IgD-negative memory B cell (primary cell): ENCODE results near the gene ARID3B. TPM values are rescaled to one million over a fixed set of nuclear protein-coding genes. Genes with fewer than 3 reads are reported as not detected.

Source experiments
- H3K27ac Mint-ChIP-seq, 3 donors: one replicate each; pipeline ENCODE4 v1.8.0; 2020 to 2022; ENCODE audit warnings: mild to moderate bottlenecking in 3 of 3, mixed read lengths in 3 of 3, moderate library complexity in 1 of 3
- H3K27me3 Mint-ChIP-seq: one replicate; pipeline ENCODE4 v1.8.0; 2021; ENCODE audit warnings: mixed read lengths
- H3K36me3 Mint-ChIP-seq: one replicate; pipeline ENCODE4 v1.8.0; 2020; ENCODE audit warnings: mild to moderate bottlenecking, mixed read lengths
- H3K4me1 Mint-ChIP-seq, 3 donors: one replicate each; pipeline ENCODE4 v1.8.0; 2020 to 2022; ENCODE audit warnings: mixed read lengths in 3 of 3, mild to moderate bottlenecking in 1 of 3
- H3K4me3 Mint-ChIP-seq, 4 donors: one replicate each; pipeline ENCODE4 v1.8.0; 2020 to 2022; ENCODE audit warnings: mild to moderate bottlenecking in 4 of 4, mixed read lengths in 4 of 4, moderate library complexity in 3 of 4
- H3K9me3 Mint-ChIP-seq, 3 donors: one replicate each; pipeline ENCODE4 v1.8.0; 2020 to 2021; ENCODE audit warnings: mixed read lengths in 3 of 3, mild to moderate bottlenecking in 1 of 3
- polyA plus RNA-seq: library from polyadenylated mRNA; unstranded; fragments of 300-500 nt; fragmentation: Illumina TruSeq; gene quantifications from one replicate; pipeline ENCODE4 v1.2.3, GENCODE V29; 2021

ARID3B gene
- polyA plus RNA-seq, 1 donor from 2014 or later, result 14.4 TPM

GRCh38 chr15:74613953-74614743 lies 73.1 kb downstream of the ARID3B start:
- peak overlapping the region; percentile 75 to 98 (median 82) for H3K4me3 Mint-ChIP-seq
- no peaks in the 10 kb centered on the region for H3K9me3 Mint-ChIP-seq
- no peaks in the 10 kb centered on the region for H3K36me3 Mint-ChIP-seq
- peaks cover 18 to 24% (median 20%) of the 10 kb centered on the region in 3 donors for H3K4me1 Mint-ChIP-seq
- H3K27ac Mint-ChIP-seq, result peak overlapping the region; percentile 93 to 99 (median 98)
- peaks cover 2% of the 10 kb centered on the region for H3K27me3 Mint-ChIP-seq

- H3K36me3 Mint-ChIP-seq, result no peaks in the 10 kb centered on the region
- H3K4me3 Mint-ChIP-seq, result peak overlapping the region; percentile 93 to 98 (median 96)
- no peaks in the 10 kb centered on the region for H3K27me3 Mint-ChIP-seq
- H3K4me1 Mint-ChIP-seq, result peaks cover 21 to 26% (median 24%) of the 10 kb centered on the region in 3 donors
- H3K9me3 Mint-ChIP-seq, result no peaks in the 10 kb centered on the region
- peak overlapping the region; percentile 98 to 99 (median 99) for H3K27ac Mint-ChIP-seq
These were observed 73.9 kb downstream of the ARID3B start for GRCh38 chr15:74614744-74615507.

- Mint-ChIP-seq H3K27me3 (no peaks in the 10 kb centered on the region), H3K9me3 (no peaks in the 10 kb centered on the region), H3K4me1 (peaks cover 23 to 28% (median 26%) of the 10 kb centered on the region in 3 donors), H3K36me3 (no peaks in the 10 kb centered on the region), H3K4me3 (peak within 1 kb of the TSS; percentile 93 to 98 (median 96)), H3K27ac (peak within 1 kb of the TSS; percentile 98 to 99 (median 99))
These were observed 74.7 kb downstream of the ARID3B start, which contains the start of gene CLK3 for GRCh38 chr15:74615508-74616365. TSS of gene CLK3 (plus strand) at chr15:74615836. CDS start at chr15:74619197, 3,361 bp downstream.

GRCh38 chr15:74616366-74616939 lies 75.4 kb downstream of the ARID3B start:
- no peaks in the 10 kb centered on the region for H3K27me3 Mint-ChIP-seq
- H3K4me1 Mint-ChIP-seq, result peaks cover 29 to 33% (median 31%) of the 10 kb centered on the region in 3 donors
- no peaks in the 10 kb centered on the region for H3K9me3 Mint-ChIP-seq
- H3K36me3 Mint-ChIP-seq, result peaks cover 4% of the 10 kb centered on the region
- H3K27ac Mint-ChIP-seq, result peak overlapping the region; percentile 95 to 99 (median 96)
- H3K4me3 Mint-ChIP-seq, result peak overlapping the region; percentile 93 to 98 (median 96)

GRCh38 chr15:74616996-74617395 lies 76.0 kb downstream of the ARID3B start:
- peaks cover 4% of the 10 kb centered on the region for H3K36me3 Mint-ChIP-seq
- H3K27ac Mint-ChIP-seq, result peak overlapping the region; percentile 95 to 99 (median 96)
- no peaks in the 10 kb centered on the region for H3K27me3 Mint-ChIP-seq
- peak overlapping the region; percentile 93 to 98 (median 96) for H3K4me3 Mint-ChIP-seq
- no peaks in the 10 kb centered on the region for H3K9me3 Mint-ChIP-seq
- H3K4me1 Mint-ChIP-seq, result peaks cover 29 to 33% (median 31%) of the 10 kb centered on the region in 3 donors

- H3K9me3 Mint-ChIP-seq, result no peaks in the 10 kb centered on the region
- H3K27ac Mint-ChIP-seq, result peak overlapping the region in 1 of 3 donors; percentile 99
- peak overlapping the region in 2 of 4 donors; percentile 52 to 98 for H3K4me3 Mint-ChIP-seq
- H3K27me3 Mint-ChIP-seq, result no peaks in the 10 kb centered on the region
- H3K4me1 Mint-ChIP-seq, result peaks cover 29 to 33% (median 31%) of the 10 kb centered on the region in 3 donors
- H3K36me3 Mint-ChIP-seq, result peaks cover 4% of the 10 kb centered on the region
These were observed 78.0 kb downstream of the ARID3B start for GRCh38 chr15:74618841-74619596.

GRCh38 chr15:74619916-74620635 lies 79.1 kb downstream of the ARID3B start:
- peak overlapping the region in 1 of 4 donors; percentile 98 for H3K4me3 Mint-ChIP-seq

GRCh38 chr15:74620636-74621545 lies 79.9 kb downstream of the ARID3B start:
- Mint-ChIP-seq H3K4me3 (peak overlapping the region in 3 of 4 donors; percentile 49 to 98 (median 50)), H3K27me3 (no peaks in the 10 kb centered on the region), H3K36me3 (peaks cover 4% of the 10 kb centered on the region), H3K9me3 (no peaks in the 10 kb centered on the region), H3K4me1 (peaks cover 31 to 33% (median 33%) of the 10 kb centered on the region in 3 donors), H3K27ac (peak overlapping the region; percentile 45 to 99 (median 94))

More at GRCh38 chr15:74619916-74620635, 79.1 kb downstream of the ARID3B start:
- H3K27ac Mint-ChIP-seq, result peak overlapping the region in 2 of 3 donors; percentile 65 to 99
- H3K4me1 Mint-ChIP-seq, result peaks cover 29 to 31% (median 31%) of the 10 kb centered on the region in 3 donors
- no peaks in the 10 kb centered on the region for H3K27me3 Mint-ChIP-seq
- peaks cover 4% of the 10 kb centered on the region for H3K36me3 Mint-ChIP-seq
- H3K9me3 Mint-ChIP-seq, result no peaks in the 10 kb centered on the region

GRCh38 chr15:74621546-74621920 lies 80.5 kb downstream of the ARID3B start:
- no peaks in the 10 kb centered on the region for H3K9me3 Mint-ChIP-seq
- H3K36me3 Mint-ChIP-seq, result peaks cover 4% of the 10 kb centered on the region
- H3K27ac Mint-ChIP-seq, result peak overlapping the region; percentile 88 to 94 (median 90)
- H3K4me1 Mint-ChIP-seq, result peaks cover 28 to 35% (median 31%) of the 10 kb centered on the region in 3 donors
- no peaks in the 10 kb centered on the region for H3K27me3 Mint-ChIP-seq
- peak overlapping the region in 1 of 4 donors; percentile 72 for H3K4me3 Mint-ChIP-seq

GRCh38 chr15:74621936-74622335 lies 80.9 kb downstream of the ARID3B start:
- peaks cover 24 to 35% (median 33%) of the 10 kb centered on the region in 3 donors for H3K4me1 Mint-ChIP-seq

GRCh38 chr15:74622758-74623157 lies 81.7 kb downstream of the ARID3B start:
- Mint-ChIP-seq H3K36me3 (peaks cover 5% of the 10 kb centered on the region), H3K27ac (peak overlapping the region in 2 of 3 donors; percentile 67 to 88), H3K4me1 (peaks cover 21 to 34% (median 33%) of the 10 kb centered on the region in 3 donors)

More at GRCh38 chr15:74621936-74622335, 80.9 kb downstream of the ARID3B start:
- H3K4me3 Mint-ChIP-seq, result peak overlapping the region in 1 of 4 donors; percentile 72
- peaks cover 4% of the 10 kb centered on the region for H3K36me3 Mint-ChIP-seq
- no peaks in the 10 kb centered on the region for H3K27me3 Mint-ChIP-seq
- peak overlapping the region in 2 of 3 donors; percentile 88 to 90 for H3K27ac Mint-ChIP-seq
- H3K9me3 Mint-ChIP-seq, result no peaks in the 10 kb centered on the region

More at GRCh38 chr15:74622758-74623157, 81.7 kb downstream of the ARID3B start:
- Mint-ChIP-seq H3K4me3 (peak overlapping the region in 1 of 4 donors; percentile 43), H3K9me3 (no peaks in the 10 kb centered on the region), H3K27me3 (no peaks in the 10 kb centered on the region)
